ENCODE results near the gene PCDHGA11. TPM values are rescaled to one million over a fixed set of nuclear protein-coding genes. Genes with fewer than 3 reads are reported as not detected.
"Not testable (repeated sequence)": the region's sequence is repeated elsewhere in the genome, so short reads cannot be mapped to it uniquely, and the experiment has no call there.

The PCDHGA11 gene
- 0.21 and 0.30 TPM in 2 replicates for total RNA-seq (2014; rRNA removed; shearing (Covaris generic))

DNA sequence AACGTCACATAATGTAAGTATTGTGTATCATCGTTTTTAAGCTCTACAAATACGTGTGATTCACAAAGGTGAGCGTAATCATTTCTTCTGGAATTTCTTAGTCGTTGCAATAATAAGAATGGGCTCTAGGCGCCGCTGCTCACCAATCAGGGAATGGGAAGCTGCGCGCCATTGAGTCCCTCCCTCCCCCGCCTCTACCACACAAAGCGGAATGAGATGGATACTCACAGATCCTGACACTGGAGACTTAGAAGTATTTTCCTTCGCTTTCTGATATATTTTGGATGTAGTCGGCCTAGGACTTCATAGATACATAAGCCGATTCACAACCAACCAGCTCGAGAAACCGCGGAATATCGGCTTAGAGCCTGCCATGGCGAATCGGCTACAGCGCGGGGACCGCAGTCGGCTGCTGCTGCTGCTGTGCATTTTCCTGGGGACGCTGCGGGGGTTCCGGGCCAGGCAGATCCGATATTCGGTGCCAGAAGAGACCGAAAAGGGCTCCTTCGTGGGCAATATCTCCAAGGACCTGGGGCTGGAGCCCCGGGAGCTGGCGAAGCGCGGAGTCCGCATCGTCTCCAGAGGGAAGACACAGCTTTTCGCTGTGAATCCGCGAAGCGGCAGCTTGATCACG, at the start of gene PCDHGA11:
PCDHGA11 (plus strand) TSS at position 197 of the 634 bp plus-strand sequence; CDS start at position 374, 177 bp downstream.
- Histone ChIP-seq H3K4me3 (ENCODE audit: insufficient read depth, low read depth, low read length) (peak within 1 kb of the TSS; percentile 39; the same call in 1 of the 2 replicates), H3K36me3 (replicated peaks; ENCODE audit: control insufficient read depth, insufficient read depth, low read length) (no peaks in the 10 kb centered on the region), H3K27me3 (ENCODE audit: control insufficient read depth, insufficient read depth, low read length) (peaks cover 11% of the 10 kb centered on the region)
- peak; percentile 81 for DNase-seq

DNA sequence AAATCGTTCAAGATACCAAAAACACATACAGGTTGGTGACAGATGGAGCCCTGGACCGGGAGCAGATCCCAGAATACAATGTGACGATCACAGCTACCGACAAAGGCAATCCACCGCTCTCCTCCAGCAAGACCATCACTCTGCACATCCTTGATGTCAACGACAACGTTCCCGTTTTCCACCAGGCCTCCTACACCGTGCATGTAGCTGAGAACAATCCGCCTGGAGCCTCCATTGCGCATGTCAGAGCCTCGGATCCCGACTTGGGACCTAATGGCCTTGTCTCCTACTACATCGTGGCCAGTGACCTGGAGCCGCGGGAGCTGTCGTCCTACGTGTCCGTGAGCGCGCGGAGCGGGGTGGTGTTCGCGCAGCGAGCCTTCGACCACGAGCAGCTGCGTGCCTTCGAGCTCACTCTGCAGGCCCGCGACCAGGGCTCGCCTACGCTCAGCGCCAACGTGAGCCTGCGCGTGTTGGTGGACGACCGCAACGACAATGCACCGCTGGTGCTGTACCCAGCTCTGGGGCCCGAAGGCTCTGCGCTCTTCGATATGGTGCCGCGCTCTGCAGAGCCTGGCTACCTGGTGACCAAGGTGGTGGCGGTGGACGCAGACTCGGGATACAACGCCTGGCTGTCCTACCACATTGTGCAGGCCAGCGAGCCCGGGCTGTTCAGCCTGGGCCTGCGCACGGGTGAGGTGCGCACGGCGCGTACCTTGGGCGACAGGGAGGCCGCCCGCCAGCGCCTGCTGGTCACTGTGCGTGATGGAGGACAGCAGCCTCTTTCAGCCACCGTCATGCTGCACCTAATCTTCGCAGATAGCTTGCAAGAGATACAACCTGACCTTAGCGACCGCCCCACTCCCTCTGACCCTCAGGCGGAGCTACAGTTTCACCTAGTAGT, 49.0 kb upstream of the PCDHGA11 start:
- Histone ChIP-seq H3K27me3 (ENCODE audit: control insufficient read depth, insufficient read depth, low read length) (no peaks in the 10 kb centered on the region), H3K4me3 (ENCODE audit: insufficient read depth, low read depth, low read length) (no peak overlapping the region), H3K36me3 (replicated peaks; ENCODE audit: control insufficient read depth, insufficient read depth, low read length) (no peaks in the 10 kb centered on the region)
- DNase-seq = no peak

DNA sequence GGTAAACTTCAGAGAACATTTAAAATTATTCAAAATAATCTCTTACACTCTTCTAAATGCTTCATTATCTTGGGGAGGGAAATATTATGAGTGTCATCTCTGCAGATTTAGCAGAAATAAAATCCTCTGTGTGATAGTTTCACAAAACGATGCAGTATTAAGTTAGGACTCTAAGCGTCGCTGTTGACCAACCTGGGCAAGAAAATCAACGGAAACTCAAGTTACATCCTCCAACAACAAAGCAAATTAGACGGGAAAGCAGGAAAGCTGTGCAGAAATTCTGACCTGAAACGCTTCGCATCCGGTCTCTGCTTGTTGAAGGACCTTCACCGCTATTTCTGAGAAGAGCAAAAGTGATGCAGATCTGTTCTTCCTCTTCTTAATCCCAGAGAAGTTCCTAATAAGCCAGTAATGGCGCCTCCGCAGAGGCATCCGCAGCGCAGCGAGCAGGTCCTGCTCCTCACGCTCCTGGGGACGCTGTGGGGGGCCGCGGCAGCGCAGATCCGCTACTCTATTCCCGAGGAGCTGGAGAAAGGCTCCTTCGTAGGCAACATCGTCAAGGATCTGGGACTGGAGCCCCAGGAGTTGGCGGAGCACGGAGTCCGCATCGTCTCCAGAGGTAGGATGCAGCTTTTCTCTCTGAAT, 47.1 kb upstream of the PCDHGA11 start, which contains the start of gene PCDHGA6:
PCDHGA6 (plus strand) TSS at position 219 of the 645 bp plus-strand sequence; CDS start at position 412, 193 bp downstream.
- no peaks in the 10 kb centered on the region for H3K36me3 ChIP-seq (replicated peaks; ENCODE audit: control insufficient read depth, insufficient read depth, low read length)
- H3K4me3 ChIP-seq (ENCODE audit: insufficient read depth, low read depth, low read length) = no peak within 1 kb of the TSS
- no peaks in the 10 kb centered on the region for H3K27me3 ChIP-seq (ENCODE audit: control insufficient read depth, insufficient read depth, low read length)
- DNase-seq = no peak

DNA sequence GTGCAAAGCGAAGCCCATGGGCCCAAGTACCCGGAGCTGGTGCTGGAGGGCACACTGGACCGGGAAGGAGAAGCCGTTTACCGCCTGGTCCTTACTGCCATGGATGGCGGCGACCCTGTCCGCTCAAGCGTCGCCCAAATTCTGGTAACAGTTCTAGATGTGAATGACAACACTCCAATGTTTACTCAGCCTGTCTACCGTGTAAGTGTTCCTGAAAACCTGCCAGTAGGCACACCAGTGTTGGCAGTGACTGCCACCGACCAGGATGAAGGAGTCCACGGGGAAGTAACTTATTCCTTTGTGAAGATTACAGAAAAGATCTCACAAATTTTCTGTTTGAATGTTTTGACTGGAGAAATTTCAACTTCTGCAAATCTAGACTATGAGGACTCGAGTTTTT, 46.2 kb upstream of the PCDHGA11 start:
- H3K36me3 ChIP-seq (replicated peaks; ENCODE audit: control insufficient read depth, insufficient read depth, low read length) = no peaks in the 10 kb centered on the region
- H3K27me3 ChIP-seq (ENCODE audit: control insufficient read depth, insufficient read depth, low read length) = no peaks in the 10 kb centered on the region
- no peak for DNase-seq
- H3K4me3 ChIP-seq (ENCODE audit: insufficient read depth, low read depth, low read length) = no peak overlapping the region

DNA sequence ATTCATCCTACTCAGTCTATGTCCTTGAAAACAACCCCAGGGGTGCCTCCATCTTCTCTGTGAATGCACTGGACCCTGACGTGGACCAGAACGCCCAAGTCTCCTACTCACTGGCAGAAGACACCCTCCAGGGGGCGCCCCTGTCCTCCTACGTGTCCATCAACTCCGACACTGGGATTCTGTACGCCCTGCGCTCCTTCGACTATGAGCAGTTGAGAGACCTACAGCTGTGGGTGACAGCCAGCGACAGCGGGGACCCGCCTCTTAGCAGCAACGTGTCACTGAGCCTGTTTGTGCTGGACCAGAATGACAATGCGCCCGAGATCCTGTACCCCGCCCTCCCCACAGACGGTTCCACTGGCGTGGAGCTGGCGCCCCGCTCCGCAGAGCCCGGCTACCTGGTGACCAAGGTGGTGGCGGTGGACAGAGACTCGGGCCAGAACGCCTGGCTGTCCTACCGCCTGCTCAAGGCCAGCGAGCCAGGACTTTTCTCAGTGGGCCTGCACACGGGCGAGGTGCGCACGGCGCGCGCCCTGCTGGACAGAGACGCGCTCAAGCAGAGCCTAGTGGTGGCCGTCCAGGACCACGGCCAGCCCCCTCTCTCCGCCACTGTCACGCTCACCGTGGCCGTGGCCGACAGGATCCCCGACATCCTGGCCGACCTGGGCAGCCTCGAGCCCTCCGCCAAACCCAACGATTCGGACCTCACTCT, 45.3 kb upstream of the PCDHGA11 start:
- H3K36me3 ChIP-seq (replicated peaks; ENCODE audit: control insufficient read depth, insufficient read depth, low read length); DNase-seq; H3K27me3 ChIP-seq (ENCODE audit: control insufficient read depth, insufficient read depth, low read length); H3K4me3 ChIP-seq (ENCODE audit: insufficient read depth, low read depth, low read length): not testable (repeated sequence)

DNA sequence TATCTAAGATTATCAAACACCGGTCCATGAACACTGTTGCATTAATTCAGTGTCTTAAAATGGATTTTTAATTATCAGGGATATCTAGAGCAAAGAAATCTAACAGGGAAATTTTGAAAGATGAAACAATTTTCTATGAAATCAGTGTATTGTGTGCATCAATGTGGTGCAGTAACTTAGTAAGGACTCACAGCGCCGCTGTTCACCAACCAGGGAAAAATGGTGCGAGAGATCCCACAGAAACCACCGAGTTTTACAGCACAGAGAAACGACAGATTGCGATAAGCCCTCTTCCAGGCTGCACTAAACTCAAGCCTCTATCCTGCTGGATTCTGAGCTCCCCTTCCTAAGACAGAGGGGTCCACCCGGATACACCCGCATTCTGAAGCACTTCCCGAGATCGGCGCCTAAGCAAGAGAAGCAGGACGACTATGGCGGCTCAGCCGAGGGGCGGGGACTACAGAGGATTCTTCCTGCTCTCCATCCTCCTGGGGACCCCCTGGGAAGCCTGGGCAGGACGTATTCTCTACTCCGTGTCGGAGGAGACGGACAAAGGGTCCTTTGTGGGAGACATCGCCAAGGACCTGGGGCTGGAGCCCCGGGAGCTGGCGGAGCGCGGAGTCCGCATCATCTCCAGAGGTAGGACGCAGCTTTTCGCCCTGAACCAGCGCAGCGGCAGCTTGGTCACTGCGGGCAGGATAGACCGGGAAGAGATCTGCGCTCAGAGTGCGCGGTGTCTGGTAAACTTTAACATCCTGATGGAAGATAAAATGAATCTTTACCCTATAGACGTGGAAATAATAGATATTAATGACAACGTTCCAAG, 38.2 kb upstream of the PCDHGA11 start, which contains the start of gene PCDHGA7:
PCDHGA7 (plus strand) TSS at position 274 of the 826 bp plus-strand sequence; CDS start at position 432, 158 bp downstream.
- H3K4me3 ChIP-seq (ENCODE audit: insufficient read depth, low read depth, low read length) = no peak within 1 kb of the TSS
- H3K27me3 ChIP-seq (ENCODE audit: control insufficient read depth, insufficient read depth, low read length) = no peaks in the 10 kb centered on the region
- DNase-seq = no peak
- H3K36me3 ChIP-seq (replicated peaks; ENCODE audit: control insufficient read depth, insufficient read depth, low read length) = no peaks in the 10 kb centered on the region

DNA sequence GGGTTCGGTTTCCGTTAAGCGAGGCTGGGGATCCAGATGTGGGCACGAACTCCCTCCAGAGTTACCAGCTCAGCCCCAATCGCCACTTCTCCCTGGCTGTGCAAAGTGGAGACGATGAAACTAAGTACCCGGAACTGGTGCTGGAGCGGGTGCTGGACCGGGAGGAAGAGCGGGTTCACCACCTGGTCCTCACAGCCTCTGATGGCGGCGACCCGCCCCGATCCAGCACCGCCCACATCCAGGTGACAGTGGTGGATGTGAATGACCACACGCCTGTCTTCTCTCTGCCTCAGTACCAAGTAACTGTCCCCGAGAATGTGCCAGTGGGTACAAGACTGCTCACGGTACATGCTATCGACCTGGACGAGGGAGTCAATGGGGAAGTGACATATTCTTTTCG, 37.5 kb upstream of the PCDHGA11 start:
- H3K36me3 ChIP-seq (replicated peaks; ENCODE audit: control insufficient read depth, insufficient read depth, low read length) = no peaks in the 10 kb centered on the region
- peak; percentile 28 for DNase-seq
- H3K27me3 ChIP-seq (ENCODE audit: control insufficient read depth, insufficient read depth, low read length) = no peaks in the 10 kb centered on the region
- no peak overlapping the region for H3K4me3 ChIP-seq (ENCODE audit: insufficient read depth, low read depth, low read length)

DNA sequence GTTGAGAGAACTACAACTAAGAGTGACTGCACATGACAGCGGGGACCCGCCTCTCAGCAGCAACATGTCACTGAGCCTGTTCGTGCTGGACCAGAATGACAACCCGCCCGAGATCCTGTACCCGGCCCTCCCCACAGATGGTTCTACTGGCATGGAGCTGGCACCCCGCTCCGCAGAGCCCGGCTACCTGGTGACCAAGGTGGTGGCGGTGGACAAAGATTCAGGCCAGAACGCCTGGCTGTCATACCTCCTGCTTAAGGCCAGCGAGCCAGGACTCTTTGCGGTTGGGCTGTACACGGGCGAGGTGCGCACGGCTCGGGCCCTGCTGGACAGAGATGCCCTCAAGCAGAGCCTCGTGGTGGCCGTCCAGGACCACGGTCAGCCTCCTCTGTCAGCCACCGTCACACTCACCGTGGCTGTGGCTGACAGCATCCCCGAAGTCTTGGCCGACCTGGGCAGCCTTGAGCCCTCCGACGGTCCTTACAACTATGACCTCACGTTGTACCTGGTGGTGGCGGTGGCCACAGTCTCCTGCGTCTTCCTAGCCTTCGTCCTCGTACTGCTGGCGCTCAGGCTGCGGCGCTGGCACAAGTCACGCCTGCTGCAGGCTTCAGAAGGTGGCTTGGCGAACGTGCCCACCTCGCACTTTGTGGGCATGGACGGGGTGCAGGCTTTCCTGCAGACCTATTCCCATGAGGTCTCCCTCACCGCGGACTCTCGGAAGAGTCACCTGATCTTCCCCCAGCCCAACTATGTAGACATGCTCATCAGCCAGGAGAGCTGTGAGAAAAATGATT, 36.2 kb upstream of the PCDHGA11 start:
- Histone ChIP-seq H3K27me3 (ENCODE audit: control insufficient read depth, insufficient read depth, low read length) (no peaks in the 10 kb centered on the region), H3K4me3 (ENCODE audit: insufficient read depth, low read depth, low read length) (no peak overlapping the region), H3K36me3 (replicated peaks; ENCODE audit: control insufficient read depth, insufficient read depth, low read length) (no peaks in the 10 kb centered on the region)

DNA sequence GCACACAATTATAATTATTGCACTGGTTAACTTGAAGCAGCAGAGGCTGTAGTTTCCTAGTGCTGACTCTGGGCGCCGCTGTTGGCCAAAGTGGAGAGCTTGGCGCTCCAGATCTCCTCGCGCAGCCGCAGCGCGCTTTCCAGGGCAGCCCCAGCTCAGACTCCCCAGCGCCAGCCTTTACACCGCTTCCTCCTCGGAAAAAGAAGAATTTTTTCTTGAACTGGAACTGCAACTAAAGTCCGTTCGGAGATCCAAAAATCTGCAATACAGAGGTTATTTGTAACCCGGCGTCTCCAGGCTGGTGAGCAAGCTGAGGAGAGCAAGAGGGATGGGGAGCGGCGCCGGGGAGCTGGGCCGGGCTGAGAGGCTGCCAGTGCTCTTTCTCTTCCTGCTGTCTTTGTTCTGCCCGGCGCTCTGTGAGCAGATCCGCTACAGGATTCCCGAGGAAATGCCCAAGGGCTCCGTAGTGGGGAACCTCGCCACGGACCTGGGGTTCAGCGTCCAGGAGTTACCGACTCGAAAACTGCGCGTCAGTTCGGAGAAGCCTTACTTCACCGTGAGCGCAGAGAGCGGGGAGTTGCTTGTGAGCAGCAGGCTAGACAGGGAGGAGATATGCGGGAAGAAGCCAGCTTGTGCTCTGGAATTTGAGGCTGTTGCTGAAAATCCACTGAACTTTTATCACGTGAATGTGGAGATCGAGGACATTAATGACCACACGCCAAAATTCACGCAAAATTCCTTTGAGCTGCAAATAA, 33.1 kb upstream of the PCDHGA11 start, which contains the start of gene PCDHGB4:
PCDHGB4 (plus strand) TSS at position 142 of the 755 bp plus-strand sequence; CDS start at position 329, 187 bp downstream.
- not testable (repeated sequence) for H3K36me3 ChIP-seq (replicated peaks; ENCODE audit: control insufficient read depth, insufficient read depth, low read length)
- DNase-seq = peak; percentile 50

More for the DNA sequence above, 36.2 kb upstream of the PCDHGA11 start:
- DNase-seq = no peak

DNA sequence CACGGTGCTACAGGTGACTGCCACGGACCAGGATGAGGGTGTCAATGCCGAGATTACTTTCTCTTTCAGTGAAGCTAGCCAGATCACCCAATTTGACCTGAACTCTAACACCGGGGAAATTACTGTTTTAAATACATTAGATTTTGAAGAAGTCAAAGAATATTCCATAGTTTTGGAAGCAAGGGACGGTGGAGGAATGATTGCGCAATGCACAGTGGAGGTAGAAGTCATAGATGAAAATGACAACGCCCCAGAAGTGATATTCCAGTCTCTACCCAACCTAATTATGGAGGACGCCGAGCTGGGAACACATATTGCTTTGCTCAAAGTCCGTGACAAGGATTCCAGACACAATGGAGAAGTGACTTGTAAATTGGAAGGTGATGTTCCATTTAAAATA, 32.2 kb upstream of the PCDHGA11 start:
- Histone ChIP-seq H3K36me3 (replicated peaks; ENCODE audit: control insufficient read depth, insufficient read depth, low read length) (no peaks in the 10 kb centered on the region), H3K27me3 (ENCODE audit: control insufficient read depth, insufficient read depth, low read length) (no peaks in the 10 kb centered on the region), H3K4me3 (ENCODE audit: insufficient read depth, low read depth, low read length) (no peak overlapping the region)
- no peak for DNase-seq

More for the DNA sequence above, 33.1 kb upstream of the PCDHGA11 start, which contains the start of gene PCDHGB4:
- peak within 1 kb of the TSS; percentile 41; the same call in 1 of the 2 replicates for H3K4me3 ChIP-seq (ENCODE audit: insufficient read depth, low read depth, low read length)
- H3K27me3 ChIP-seq (ENCODE audit: control insufficient read depth, insufficient read depth, low read length) = not testable (repeated sequence)

DNA sequence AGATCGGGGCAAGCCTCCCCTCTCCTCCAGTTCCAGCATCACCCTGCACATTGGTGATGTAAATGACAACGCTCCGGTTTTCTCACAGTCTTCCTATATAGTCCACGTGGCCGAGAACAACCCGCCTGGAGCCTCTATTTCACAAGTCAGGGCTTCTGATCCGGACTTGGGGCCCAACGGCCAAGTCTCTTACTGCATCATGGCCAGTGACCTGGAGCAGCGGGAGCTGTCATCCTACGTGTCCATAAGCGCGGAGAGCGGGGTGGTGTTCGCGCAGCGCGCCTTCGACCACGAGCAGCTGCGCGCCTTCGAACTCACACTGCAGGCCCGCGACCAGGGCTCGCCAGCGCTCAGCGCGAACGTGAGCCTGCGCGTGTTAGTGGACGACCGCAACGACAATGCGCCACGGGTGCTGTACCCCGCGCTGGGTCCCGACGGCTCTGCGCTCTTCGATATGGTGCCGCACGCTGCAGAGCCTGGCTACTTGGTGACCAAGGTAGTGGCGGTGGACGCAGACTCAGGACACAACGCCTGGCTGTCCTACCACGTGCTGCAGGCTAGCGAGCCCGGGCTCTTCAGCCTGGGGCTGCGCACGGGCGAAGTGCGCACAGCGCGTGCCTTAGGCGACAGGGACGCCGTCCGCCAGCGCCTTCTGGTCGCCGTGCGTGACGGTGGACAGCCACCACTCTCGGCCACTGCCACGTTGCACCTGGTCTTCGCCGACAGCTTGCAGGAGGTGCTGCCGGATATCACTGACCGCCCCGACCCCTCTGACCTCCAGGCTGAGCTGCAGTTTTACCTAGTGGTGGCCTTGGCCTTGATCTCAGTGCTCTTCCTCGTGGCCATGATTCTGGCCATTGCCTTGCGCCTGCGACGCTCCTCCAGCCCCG, 31.5 kb upstream of the PCDHGA11 start:
- no peaks in the 10 kb centered on the region for H3K36me3 ChIP-seq (replicated peaks; ENCODE audit: control insufficient read depth, insufficient read depth, low read length)
- H3K27me3 ChIP-seq (ENCODE audit: control insufficient read depth, insufficient read depth, low read length) = no peaks in the 10 kb centered on the region
- H3K4me3 ChIP-seq (ENCODE audit: insufficient read depth, low read depth, low read length) = no peak overlapping the region
- no peak for DNase-seq
